Effector memory CD4-positive, alpha-beta T cell (primary cell): Measurements from ENCODE around the gene CCDC106.

Experiments used
- DNase-seq, 3 donors: peaks; one replicate each; pipeline ENCODE4 v3.0.0-alpha.2; 2020
- H3K27ac ChIP-seq: 2 replicates; pipeline ENCODE4 v1.7.0; 2013; ENCODE audit warnings: mild to moderate bottlenecking, low read length, moderate library complexity; ENCODE audit not compliant: insufficient read depth, poor library complexity, severe bottlenecking
- H3K27me3 ChIP-seq: replicated peaks from 2 replicates; pipeline ENCODE4 v1.7.0; 2013; ENCODE audit warnings: mild to moderate bottlenecking, low read length; ENCODE audit not compliant: insufficient read depth, control insufficient read depth, poor library complexity, severe bottlenecking
- H3K36me3 ChIP-seq: 2 replicates; pipeline ENCODE4 v1.7.0; 2013; ENCODE audit warnings: mild to moderate bottlenecking, low read length, moderate library complexity; ENCODE audit not compliant: control insufficient read depth, insufficient read depth
- H3K4me1 ChIP-seq: 2 replicates; pipeline ENCODE4 v1.7.0; 2013; ENCODE audit warnings: low read length, mild to moderate bottlenecking; ENCODE audit not compliant: control insufficient read depth, insufficient read depth, poor library complexity, severe bottlenecking
- H3K4me3 ChIP-seq: 2 replicates; pipeline ENCODE4 v1.7.0; 2013; ENCODE audit warnings: low read length, low read depth, mild to moderate bottlenecking; ENCODE audit not compliant: insufficient read depth, poor library complexity, severe bottlenecking
- H3K9me3 ChIP-seq: 2 replicates; pipeline ENCODE4 v1.7.0; 2013; ENCODE audit warnings: mild to moderate bottlenecking, low read length, moderate library complexity; ENCODE audit not compliant: control insufficient read depth
- total RNA-seq, 3 donors: gene quantifications; one replicate each; lab custom pipeline; 2026; lab: John Stamatoyannopoulos, UW

The CCDC106 gene
- total RNA-seq = 0 to 0.86 (median 0.77) reads per million in 3 donors

DNA sequence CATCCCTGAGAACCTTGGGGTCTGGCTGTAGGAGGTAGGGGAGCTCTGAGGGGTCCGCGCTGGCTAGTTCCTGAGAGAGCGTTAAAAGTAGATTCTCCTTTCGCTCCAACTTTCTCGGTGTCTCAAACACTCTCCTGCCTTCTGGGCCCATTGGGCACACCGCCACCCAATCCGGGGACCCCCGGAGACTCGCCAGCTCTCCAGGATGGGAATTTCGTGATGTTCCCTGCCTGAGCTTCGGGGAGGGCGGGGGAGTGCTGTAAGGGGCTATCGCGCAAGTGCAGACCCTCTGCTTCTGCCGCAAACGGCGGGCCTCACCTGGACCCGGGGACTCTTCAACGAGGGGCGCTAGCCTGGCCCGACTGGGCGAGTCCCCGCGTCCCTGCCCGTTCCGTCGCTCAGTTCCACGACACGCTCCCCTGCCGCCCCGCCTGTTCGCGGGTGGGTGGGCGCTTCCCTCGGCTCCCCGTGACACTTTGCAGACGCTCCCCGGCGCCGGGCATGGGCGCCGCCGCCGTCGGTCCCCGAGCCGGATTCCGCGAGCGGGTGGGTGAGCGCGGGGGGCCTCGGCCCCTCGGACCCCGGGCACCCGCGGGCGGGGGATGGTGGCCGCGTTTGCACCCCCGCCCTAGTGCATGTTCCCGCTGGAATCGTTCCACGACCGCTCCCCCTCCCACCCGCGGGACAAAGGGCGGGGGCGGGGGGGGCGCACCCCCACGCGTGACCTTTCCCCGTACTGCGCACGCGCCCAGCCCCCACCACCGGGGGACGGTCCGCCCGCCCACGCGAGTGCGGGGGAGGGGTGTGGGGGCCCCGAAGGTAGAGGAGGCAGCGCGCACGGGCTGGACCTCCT is at the start of gene CCDC106:
TSS of gene CCDC106 (plus strand) at position 481 of the 853 bp plus-strand sequence. CDS start 835 bp downstream, outside the sequence.
- Histone ChIP-seq H3K27me3 (no peaks in the 10 kb centered on the region), H3K9me3 (no peaks in the 10 kb centered on the region), H3K36me3 (peaks cover 9% of the 10 kb centered on the region), H3K4me1 (peaks cover 26% of the 10 kb centered on the region), H3K27ac (peak within 1 kb of the TSS; percentile 57), H3K4me3 (peak within 1 kb of the TSS; percentile 59)
- no peak for DNase-seq

DNA sequence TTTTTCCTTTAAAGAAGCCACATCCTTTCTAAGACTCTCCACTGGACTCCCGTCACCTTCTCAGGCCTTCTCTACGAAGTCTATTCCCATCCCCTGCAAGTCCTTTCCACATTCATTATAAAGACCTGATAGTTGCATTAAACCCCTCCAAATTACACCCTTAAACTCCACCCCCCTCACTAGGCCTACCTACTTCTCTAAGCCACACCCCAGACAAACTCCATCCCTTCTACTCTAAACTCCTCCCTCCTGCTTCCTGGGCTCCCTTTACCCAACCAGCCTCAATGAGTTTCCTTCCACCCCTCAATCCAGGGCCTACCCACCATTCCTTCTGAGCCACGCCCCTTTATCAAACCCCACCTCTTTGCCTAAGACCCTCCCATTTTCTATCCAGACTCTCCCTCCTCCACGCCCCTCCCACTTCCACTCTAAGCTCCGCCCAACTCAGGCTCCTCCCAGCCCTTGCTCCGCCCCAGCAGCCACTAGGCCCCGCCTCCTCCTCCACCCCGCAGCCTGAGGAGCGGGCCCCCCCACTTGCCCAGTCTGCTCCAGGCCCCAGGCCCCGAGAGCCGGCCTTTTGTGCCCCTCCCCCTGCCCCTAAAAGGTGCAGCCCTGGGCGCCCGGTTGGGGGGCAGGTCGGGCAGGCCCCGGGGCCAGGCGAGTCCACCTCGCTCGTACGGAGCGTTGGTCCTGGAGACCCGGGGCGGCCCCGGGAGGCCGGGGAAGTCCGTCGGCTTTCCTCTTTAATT is 49.1 kb upstream of the CCDC106 start:
- Histone ChIP-seq H3K9me3 (no peaks in the 10 kb centered on the region), H3K36me3 (peaks cover 10% of the 10 kb centered on the region), H3K4me3 (peak overlapping the region; percentile 72), H3K27ac (peak overlapping the region; percentile 92), H3K27me3 (no peaks in the 10 kb centered on the region), H3K4me1 (peaks cover 7% of the 10 kb centered on the region)
- DNase-seq = peak; percentile 87 to 91 (median 89)

DNA sequence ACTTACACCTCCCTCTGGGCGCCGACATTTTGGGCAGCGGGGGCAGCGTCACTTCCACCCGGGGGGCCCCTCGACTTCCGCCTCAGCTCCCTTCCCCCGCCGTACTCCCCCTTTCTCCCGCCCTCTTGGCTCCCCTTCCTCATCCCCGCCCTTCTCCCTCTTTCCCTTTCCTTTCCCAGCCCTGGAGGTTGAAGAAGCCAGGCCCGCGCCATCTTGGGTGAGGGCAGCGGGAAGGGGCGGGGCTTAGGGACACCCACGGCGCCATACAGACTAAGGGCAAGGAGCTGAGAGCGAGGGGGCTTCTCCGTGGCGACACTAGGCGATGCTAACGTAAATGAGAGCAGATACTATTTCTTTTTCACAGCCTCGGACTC is 48.6 kb upstream of the CCDC106 start, which contains the start of gene FIZ1:
TSS of gene FIZ1 (minus strand) at position 50 of the 374 bp plus-strand sequence. CDS start 1,652 bp downstream, outside the sequence.
- Histone ChIP-seq H3K27me3 (no peaks in the 10 kb centered on the region), H3K4me3 (peak within 1 kb of the TSS; percentile 72), H3K27ac (peak within 1 kb of the TSS; percentile 92), H3K9me3 (no peaks in the 10 kb centered on the region), H3K4me1 (peaks cover 8% of the 10 kb centered on the region), H3K36me3 (peaks cover 10% of the 10 kb centered on the region)
- DNase-seq = peak; percentile 90 to 96 (median 95)

DNA sequence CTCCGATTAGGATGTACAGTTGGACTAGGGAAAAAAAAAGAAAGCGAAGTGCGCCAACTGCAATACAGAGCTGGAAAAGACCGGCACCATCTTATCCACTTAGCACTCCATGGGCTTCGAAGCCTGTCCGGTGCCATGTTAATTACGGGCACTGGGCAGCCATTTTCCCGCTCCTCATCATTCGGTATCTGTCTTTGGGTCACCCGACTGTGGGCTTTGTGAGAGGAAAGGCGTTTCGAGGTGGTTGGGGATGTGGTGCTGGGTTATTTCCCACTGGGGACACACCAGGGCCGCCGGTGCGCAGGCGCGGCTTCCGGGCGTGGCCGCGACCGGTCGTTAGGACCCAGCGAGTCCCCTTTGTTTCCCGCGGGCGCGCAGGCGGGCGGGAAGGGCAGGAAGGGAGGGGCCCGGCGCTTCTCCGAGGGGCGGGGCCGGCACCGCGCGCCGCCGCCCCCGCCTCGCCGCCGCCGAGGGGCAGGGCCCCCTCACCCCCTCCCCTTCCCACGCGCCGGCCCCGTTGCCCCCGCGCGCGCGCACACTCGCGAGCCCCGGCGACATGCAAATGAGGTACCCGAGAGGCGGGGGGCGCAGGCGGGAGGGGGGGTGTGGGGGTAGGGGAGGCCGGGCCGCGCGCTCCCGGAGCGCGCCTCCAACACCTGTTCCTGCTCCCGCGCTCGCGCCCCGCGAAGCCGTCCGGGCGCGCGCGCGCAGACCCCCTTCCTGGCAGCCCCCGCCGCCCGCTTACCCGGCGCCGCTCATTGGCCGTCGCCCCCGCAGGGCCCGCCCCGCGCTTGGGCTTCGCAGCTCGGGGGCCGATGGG is 48.0 kb upstream of the CCDC106 start, which contains the start of gene ZNF524:
TSS of gene ZNF524 (plus strand) at position 447 of the 820 bp plus-strand sequence. CDS start 1,825 bp downstream, outside the sequence.
- Histone ChIP-seq H3K4me1 (peaks cover 13% of the 10 kb centered on the region), H3K27me3 (no peaks in the 10 kb centered on the region), H3K36me3 (peaks cover 5% of the 10 kb centered on the region), H3K9me3 (no peaks in the 10 kb centered on the region), H3K27ac (peak within 1 kb of the TSS; percentile 92), H3K4me3 (peak within 1 kb of the TSS; percentile 72)
- DNase-seq = peak; percentile 70 to 84 (median 79)

DNA sequence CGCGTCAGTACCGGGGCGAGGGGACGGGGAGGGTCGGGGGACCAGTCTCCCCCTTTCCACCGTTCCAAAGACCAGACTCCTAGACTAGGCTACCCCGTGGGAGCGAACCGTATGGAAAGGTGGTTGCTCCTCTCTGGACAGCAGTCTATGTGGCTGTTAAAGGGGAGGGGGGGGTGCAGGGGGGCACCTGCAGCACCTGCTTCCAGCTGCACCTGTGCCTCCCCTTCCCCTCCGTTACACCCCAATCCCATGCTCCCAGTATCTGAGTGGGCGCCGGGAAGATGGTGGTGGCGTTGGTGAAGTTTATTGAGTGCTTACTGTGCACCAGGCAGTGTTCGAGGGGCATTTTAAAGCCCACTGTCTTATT is 47.4 kb upstream of the CCDC106 start:
- Histone ChIP-seq H3K4me1 (peaks cover 13% of the 10 kb centered on the region), H3K27ac (peak overlapping the region; percentile 92), H3K36me3 (no peaks in the 10 kb centered on the region), H3K4me3 (peak overlapping the region; percentile 72), H3K27me3 (no peaks in the 10 kb centered on the region), H3K9me3 (no peaks in the 10 kb centered on the region)
- DNase-seq = no peak

DNA sequence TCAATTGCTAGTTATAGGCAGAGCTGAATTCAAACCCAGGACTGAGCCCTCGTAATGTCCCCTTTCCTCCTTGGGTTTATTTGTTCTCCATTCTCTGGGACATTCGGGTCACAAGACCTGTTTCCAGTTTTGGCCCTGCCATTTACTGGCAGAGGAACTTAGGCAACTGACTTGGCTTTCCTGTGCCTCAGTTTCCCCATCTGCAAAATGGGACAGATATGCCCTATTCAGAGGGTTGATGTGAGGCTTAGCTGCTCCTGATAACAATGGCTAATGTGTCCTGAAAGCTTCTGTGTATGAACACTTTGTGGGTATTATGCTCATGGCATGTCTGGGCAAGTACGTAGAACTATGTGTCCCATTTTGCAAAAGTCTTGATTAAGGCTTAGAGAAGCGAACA is 46.9 kb upstream of the CCDC106 start:
- peak overlapping the region; percentile 92 for H3K27ac ChIP-seq

DNA sequence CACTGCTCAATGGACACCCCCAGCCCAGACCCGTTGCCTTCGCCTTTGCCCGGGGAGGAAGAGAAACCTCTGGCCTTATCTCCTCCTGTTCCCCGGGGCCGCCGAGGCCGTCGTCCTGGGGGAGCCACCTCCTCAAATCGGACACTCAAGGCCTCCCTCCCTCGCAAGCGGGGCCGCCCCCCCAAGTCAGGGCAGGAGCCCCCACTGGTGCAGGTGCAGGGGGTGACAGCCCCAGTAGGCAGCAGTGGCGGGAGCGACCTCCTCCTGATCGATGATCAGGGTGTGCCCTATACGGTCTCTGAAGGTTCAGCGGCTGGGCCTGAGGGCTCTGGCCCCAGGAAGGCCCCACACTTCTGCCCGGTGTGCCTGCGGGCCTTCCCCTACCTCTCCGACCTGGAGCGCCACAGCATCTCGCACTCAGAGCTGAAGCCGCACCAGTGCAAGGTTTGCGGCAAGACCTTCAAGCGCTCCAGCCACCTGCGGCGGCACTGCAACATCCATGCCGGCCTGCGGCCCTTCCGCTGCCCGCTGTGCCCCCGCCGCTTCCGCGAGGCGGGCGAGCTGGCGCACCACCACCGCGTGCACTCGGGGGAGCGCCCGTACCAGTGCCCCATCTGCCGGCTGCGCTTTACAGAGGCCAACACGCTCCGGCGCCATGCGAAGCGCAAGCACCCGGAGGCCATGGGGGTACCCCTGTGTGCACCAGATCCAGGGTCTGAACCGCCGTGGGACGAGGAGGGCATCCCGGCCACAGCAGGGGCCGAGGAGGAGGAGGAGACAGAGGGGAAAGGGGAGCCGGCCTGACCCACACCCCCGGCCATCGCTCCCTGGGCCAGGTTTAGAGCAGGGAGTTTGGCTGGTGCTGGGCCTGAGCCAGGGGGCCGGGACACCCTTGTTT is 45.7 kb upstream of the CCDC106 start:
- Histone ChIP-seq H3K36me3 (no peaks in the 10 kb centered on the region), H3K27me3 (no peaks in the 10 kb centered on the region), H3K4me1 (peaks cover 19% of the 10 kb centered on the region), H3K27ac (no peak overlapping the region), H3K4me3 (no peak overlapping the region), H3K9me3 (no peaks in the 10 kb centered on the region)
- DNase-seq = no peak

More for the DNA sequence above, 46.9 kb upstream of the CCDC106 start:
- no peaks in the 10 kb centered on the region for H3K9me3 ChIP-seq
- DNase-seq = no peak
- no peaks in the 10 kb centered on the region for H3K36me3 ChIP-seq
- H3K4me3 ChIP-seq = peak overlapping the region; percentile 72
- peaks cover 13% of the 10 kb centered on the region for H3K4me1 ChIP-seq
- H3K27me3 ChIP-seq = no peaks in the 10 kb centered on the region

DNA sequence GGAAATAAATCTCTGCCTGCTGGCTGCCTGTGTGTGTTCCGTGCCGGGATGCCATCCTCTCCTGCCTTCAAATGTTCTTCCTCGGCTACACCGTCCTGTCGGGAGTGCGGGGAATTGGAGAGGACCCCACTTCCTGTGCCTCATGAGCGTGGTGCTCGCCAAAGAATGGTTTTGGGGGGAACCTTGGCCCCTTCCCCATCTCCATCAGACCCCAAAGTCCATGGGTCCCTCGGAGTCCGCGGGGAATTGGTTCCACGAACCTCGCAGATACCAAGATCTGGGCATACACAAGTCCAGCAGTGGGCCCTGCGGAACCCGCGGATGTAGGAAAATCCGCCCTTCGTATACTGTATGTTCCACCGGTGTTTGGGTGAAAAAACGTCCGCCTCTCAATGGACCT is 44.9 kb upstream of the CCDC106 start:
- Histone ChIP-seq H3K27ac (no peak overlapping the region), H3K4me1 (peaks cover 19% of the 10 kb centered on the region), H3K36me3 (peaks cover 4% of the 10 kb centered on the region), H3K27me3 (no peaks in the 10 kb centered on the region), H3K9me3 (no peaks in the 10 kb centered on the region), H3K4me3 (no peak overlapping the region)
- no peak for DNase-seq
